AG09309 (cell line): Measurements from ENCODE around the gene TRIP11.

Experiments
- DNase-seq: peaks from one replicate; pipeline ENCODE4 v3.0.0-alpha.2; 2010; ENCODE audit warnings: low read depth
- H3K4me3 ChIP-seq: 2 replicates; pipeline ENCODE4 v1.5.1; 2011; ENCODE audit warnings: mild to moderate bottlenecking, low read depth, low read length, moderate library complexity; ENCODE audit not compliant: control insufficient read depth
- CTCF ChIP-seq: IDR thresholded peaks from 2 replicates; pipeline ENCODE4 v1.5.1; 2011; ENCODE audit warnings: mild to moderate bottlenecking, low read depth, low read length, inconsistent platforms; ENCODE audit not compliant: insufficient read depth, control insufficient read depth; ENCODE audit errors: missing control alignments

The TRIP11 gene

GRCh38 chr14:92033433-92033832 is 6.4 kb downstream of the TRIP11 start:
- H3K4me3 ChIP-seq, result no peak overlapping the region
- TF ChIP-seq CTCF, result no peak
- no peak for DNase-seq

GRCh38 chr14:92026548-92027190 is 13.2 kb downstream of the TRIP11 start:
- no peak for DNase-seq
- no peak for TF ChIP-seq CTCF
- H3K4me3 ChIP-seq, result no peak overlapping the region

GRCh38 chr14:92022036-92022435 is 17.8 kb downstream of the TRIP11 start:
- H3K4me3 ChIP-seq, result no peak overlapping the region
- no peak for TF ChIP-seq CTCF
- DNase-seq, result no peak

- DNase-seq, result no peak
- TF ChIP-seq CTCF, result no peak
- H3K4me3 ChIP-seq, result no peak overlapping the region
These were observed 18.3 kb downstream of the TRIP11 start for GRCh38 chr14:92021523-92021922.

- H3K4me3 ChIP-seq, result no peak overlapping the region
- no peak for TF ChIP-seq CTCF
- no peak for DNase-seq
These were observed 25.8 kb downstream of the TRIP11 start for GRCh38 chr14:92014040-92014439.

- no peak for DNase-seq
- H3K4me3 ChIP-seq, result no peak overlapping the region
- no peak for TF ChIP-seq CTCF
These were observed 27.6 kb downstream of the TRIP11 start for GRCh38 chr14:92012121-92012748.
